Measurements from ENCODE around the gene TMEM181.

DNA sequence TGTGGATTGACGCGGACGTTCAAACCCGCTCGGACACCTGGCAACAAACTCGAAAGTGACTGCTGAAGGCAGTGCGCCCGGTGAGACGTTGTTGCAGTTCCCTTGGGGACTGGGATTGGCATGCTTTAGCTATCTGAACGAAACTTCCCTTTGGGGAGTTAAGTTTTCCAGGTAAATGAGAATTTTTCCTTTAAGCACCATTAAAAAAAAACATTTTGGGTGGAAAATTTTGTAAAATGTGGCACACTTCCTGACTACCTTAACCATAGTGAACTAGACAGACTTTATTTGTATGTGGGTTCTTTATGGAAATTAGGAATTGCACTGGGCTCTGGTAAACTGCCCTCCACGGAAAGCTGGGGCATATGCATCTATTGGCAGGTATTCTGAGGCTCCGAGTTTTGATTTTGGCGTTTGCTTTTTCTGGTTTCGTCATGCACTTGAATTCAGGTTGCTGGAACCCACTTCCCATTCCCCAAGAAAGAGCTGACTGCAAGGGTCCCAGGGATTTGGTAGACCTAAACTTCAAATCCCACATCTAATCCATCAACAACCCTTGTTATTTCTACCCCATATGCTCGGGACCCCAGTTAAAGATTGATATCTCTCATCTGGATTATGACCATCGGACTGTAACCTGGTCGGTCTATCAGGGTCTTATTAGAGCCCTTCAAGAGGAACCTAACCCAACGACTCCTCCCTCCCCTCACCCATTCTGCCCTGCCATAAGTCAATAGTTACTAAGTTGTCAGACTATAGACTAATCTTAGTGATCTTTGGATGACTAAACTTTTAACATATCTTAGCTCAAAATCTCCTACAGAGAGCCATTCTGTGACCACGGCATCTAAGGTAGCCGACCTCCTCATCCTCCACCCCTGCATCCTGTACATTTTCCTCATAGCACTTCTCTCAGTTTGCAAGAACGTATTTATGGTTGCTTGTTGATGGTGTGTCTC, 85.5 kb downstream of the TMEM181 start:
- TF ChIP-seq, protein P1, sequence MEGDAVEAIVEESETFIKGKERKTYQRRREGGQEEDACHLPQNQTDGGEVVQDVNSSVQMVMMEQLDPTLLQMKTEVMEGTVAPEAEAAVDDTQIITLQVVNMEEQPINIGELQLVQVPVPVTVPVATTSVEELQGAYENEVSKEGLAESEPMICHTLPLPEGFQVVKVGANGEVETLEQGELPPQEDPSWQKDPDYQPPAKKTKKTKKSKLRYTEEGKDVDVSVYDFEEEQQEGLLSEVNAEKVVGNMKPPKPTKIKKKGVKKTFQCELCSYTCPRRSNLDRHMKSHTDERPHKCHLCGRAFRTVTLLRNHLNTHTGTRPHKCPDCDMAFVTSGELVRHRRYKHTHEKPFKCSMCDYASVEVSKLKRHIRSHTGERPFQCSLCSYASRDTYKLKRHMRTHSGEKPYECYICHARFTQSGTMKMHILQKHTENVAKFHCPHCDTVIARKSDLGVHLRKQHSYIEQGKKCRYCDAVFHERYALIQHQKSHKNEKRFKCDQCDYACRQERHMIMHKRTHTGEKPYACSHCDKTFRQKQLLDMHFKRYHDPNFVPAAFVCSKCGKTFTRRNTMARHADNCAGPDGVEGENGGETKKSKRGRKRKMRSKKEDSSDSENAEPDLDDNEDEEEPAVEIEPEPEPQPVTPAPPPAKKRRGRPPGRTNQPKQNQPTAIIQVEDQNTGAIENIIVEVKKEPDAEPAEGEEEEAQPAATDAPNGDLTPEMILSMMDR (IDR thresholded peaks at IDR 0.05; ENCODE audit: poor library complexity), result no peak
- no peak for TF ChIP-seq EZH2phosphoT487 (IDR thresholded peaks at IDR 0.05; ENCODE audit: low read depth, severe bottlenecking, unreplicated experiment)
